SK-N-SH treated with all-trans-retinoic acid at 6 μM for 48 hours (cell line): ENCODE measurements around the gene NBPF6.
"Not testable (repeated sequence)": the region's sequence is repeated elsewhere in the genome, so short reads cannot be mapped to it uniquely, and the experiment has no call there.

Source experiments
- ATAC-seq: fragments of 200-7000 bp; cut with Tn5 transposase; 3 replicates; pipeline ENCODE4 v1.9.1; 2020; ENCODE audit warnings: mild to moderate bottlenecking, moderate library complexity
- ARNTL ChIP-seq: fragments of 450-650 bp; formaldehyde crosslinking; IDR thresholded peaks from 2 replicates; pipeline ENCODE4 v1.5.0; 2020; ENCODE audit warnings: low read depth, mild to moderate bottlenecking, moderate library complexity, borderline replicate concordance
- ESRRG ChIP-seq: fragments of 250-450 bp; sonication (Bioruptor Pico); IDR thresholded peaks from 2 replicates; pipeline ENCODE4 v1.6.1; 2021; ENCODE audit warnings: mild to moderate bottlenecking
- GLIS3 ChIP-seq: fragments of 250-450 bp; sonication (Bioruptor Pico); IDR thresholded peaks from 2 replicates; pipeline ENCODE4 v1.5.0; 2020; ENCODE audit warnings: mild to moderate bottlenecking, moderate library complexity
- POU6F1 ChIP-seq: fragments of 250-450 bp; sonication (Bioruptor Pico); IDR thresholded peaks from 2 replicates; pipeline ENCODE4 v1.8.0; 2021; ENCODE audit warnings: low read depth, mild to moderate bottlenecking, moderate library complexity, borderline replicate concordance
- ZC3H10 ChIP-seq: fragments of 250-450 bp; sonication (Bioruptor Pico); IDR thresholded peaks from 2 replicates; pipeline ENCODE4 v1.5.1; 2021; ENCODE audit warnings: mild to moderate bottlenecking, moderate library complexity
- ZNF8 ChIP-seq: fragments of 450-650 bp; formaldehyde crosslinking; IDR thresholded peaks from 2 replicates; pipeline ENCODE4 v1.5.0; 2020; ENCODE audit warnings: mild to moderate bottlenecking, moderate library complexity
- TF ChIP-seq, protein P1 (sequence below): fragments of 250-450 bp; sonication (Bioruptor Pico); IDR thresholded peaks from 2 replicates; pipeline ENCODE4 v1.5.0; 2020; ENCODE audit warnings: mild to moderate bottlenecking, moderate library complexity

Gene NBPF6

GRCh38 chr1:108513044-108513415 lies 62.9 kb downstream of the NBPF6 start (continued):
- TF ChIP-seq, protein P1, sequence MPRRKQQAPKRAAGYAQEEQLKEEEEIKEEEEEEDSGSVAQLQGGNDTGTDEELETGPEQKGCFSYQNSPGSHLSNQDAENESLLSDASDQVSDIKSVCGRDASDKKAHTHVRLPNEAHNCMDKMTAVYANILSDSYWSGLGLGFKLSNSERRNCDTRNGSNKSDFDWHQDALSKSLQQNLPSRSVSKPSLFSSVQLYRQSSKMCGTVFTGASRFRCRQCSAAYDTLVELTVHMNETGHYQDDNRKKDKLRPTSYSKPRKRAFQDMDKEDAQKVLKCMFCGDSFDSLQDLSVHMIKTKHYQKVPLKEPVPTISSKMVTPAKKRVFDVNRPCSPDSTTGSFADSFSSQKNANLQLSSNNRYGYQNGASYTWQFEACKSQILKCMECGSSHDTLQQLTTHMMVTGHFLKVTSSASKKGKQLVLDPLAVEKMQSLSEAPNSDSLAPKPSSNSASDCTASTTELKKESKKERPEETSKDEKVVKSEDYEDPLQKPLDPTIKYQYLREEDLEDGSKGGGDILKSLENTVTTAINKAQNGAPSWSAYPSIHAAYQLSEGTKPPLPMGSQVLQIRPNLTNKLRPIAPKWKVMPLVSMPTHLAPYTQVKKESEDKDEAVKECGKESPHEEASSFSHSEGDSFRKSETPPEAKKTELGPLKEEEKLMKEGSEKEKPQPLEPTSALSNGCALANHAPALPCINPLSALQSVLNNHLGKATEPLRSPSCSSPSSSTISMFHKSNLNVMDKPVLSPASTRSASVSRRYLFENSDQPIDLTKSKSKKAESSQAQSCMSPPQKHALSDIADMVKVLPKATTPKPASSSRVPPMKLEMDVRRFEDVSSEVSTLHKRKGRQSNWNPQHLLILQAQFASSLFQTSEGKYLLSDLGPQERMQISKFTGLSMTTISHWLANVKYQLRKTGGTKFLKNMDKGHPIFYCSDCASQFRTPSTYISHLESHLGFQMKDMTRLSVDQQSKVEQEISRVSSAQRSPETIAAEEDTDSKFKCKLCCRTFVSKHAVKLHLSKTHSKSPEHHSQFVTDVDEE (CRISPR knock-in tag), result no peak
- TF ChIP-seq ZC3H10 (CRISPR knock-in tag), result no peak
- no peak for TF ChIP-seq ESRRG
- no peak for TF ChIP-seq POU6F1 (CRISPR knock-in tag)
- no peak for TF ChIP-seq ZNF8 (CRISPR knock-in tag)
- no peak for TF ChIP-seq ARNTL (CRISPR knock-in tag)
- no peak for TF ChIP-seq GLIS3

- ATAC-seq, result not testable (repeated sequence)
These were observed 63.8 kb downstream of the NBPF6 start for GRCh38 chr1:108513914-108514313.

- not testable (repeated sequence) for ATAC-seq
These were observed 67.3 kb downstream of the NBPF6 start for GRCh38 chr1:108517301-108517897.
